GM19463 (cell line): ENCODE results near the gene OR5AR1.
A peak's percentile ranks its signal among the peaks of the same experiment; 100 is the strongest.
"Not testable (repeated sequence)": the region's sequence is repeated elsewhere in the genome, so short reads cannot be mapped to it uniquely, and the experiment has no call there.

Source experiments
- ATAC-seq: cut with Tn5 transposase; IDR thresholded peaks from one replicate; pipeline ENCODE4 v1.9.1; 2021; ENCODE audit warnings: mild to moderate bottlenecking, moderate library complexity; ENCODE audit not compliant: unreplicated experiment

Gene OR5AR1

DNA sequence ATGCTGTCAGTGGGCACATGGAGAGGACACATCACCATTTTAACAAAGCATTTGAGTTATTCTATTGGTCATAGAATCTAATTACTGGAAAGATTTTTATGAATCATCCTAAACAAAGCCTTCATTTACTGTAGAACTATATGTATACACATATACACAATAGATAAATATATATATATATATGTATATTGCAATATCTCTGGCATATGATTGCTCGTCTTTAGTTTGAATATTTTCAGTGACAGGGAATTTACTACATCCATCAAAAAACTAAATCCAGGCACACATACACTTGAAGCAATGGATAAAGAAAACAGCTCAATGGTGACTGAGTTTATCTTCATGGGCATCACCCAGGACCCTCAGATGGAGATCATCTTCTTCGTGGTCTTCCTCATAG, at the start of gene OR5AR1:
Gene OR5AR1 (plus strand): TSS at position 301 of the 400 bp plus-strand sequence. CDS start 0 bp downstream, at position 301.
- no peak for ATAC-seq

DNA sequence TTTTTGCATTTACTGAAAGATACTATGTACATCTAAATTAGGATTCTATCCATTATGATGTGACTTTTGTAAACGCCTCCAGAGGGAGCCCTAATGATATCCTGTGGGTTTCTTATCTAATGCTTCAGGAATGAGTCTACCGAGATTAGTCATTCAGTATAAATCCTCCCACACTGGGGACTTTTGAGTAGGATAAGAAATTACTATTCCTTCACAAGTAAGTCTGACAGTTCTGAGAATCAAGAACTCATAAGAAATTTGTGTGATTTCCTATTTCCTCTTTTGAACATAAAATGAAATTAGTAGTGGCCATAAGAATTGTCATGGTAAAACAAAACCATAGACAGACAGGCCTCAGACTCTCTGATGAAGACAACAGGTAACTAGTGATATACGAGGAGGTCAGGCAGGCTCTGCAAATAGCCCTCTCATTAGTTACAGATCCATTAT, 38.8 kb upstream of the OR5AR1 start:
- peak; percentile 77 for ATAC-seq

GRCh38 chr11:56625946-56626345, 37.5 kb upstream of the OR5AR1 start:
- ATAC-seq: no peak

- ATAC-seq: no peak
Measured at GRCh38 chr11:56632329-56632728, 31.2 kb upstream of the OR5AR1 start.

- no peak for ATAC-seq
Measured at GRCh38 chr11:56636861-56637260, 26.6 kb upstream of the OR5AR1 start.

GRCh38 chr11:56637500-56637899, 26.0 kb upstream of the OR5AR1 start:
- ATAC-seq: no peak

GRCh38 chr11:56642339-56642738, 21.1 kb upstream of the OR5AR1 start, which contains the start of gene OR5AP2:
Gene OR5AP2, minus strand, starts transcription at chr11:56642439. Its CDS starts 0 bp downstream, at chr11:56642439.
- ATAC-seq: no peak

DNA sequence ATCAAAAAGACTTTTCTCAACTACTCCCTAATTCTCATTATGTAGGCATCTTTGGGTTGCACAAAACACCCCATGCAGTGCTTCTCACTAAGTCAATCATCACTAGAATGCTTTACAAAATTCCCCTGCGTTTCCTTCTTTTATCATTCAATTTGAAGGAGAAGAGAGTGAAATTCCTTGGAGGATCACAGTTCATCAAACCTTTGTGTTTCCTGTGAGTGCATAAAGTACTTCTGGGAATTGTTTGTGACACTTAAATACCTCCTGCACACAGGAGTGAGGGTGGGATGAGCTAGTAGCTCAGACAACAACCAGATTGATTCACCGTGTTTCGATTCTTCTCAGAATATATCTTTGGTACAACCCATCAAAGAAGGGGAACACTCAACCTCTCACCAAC, 3.7 kb upstream of the OR5AR1 start:
- no peak for ATAC-seq

GRCh38 chr11:56670984-56671383, 7.5 kb downstream of the OR5AR1 start:
- ATAC-seq: no peak

GRCh38 chr11:56688554-56689100, 25.1 kb downstream of the OR5AR1 start:
- no peak for ATAC-seq

GRCh38 chr11:56691179-56691578, 27.7 kb downstream of the OR5AR1 start:
- ATAC-seq: not testable (repeated sequence)

DNA sequence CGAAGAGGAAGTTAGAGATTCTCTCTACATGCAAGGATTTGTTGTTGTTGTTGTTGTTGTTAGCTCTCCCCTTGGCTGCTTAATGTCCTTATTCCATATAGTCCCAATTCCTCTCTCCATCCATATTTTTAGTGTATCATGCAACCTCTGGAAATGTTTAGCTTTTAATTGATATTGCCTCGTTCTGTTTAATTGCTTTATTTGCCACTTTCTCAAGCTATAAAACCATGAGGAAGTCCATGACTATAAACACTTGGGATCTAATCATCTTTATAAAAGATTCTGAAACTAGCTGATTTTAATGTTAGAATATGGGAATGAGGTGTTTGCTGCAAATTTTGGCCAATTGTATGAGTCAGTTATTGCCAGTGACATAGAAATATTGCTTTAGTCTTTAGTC, 29.9 kb downstream of the OR5AR1 start:
- ATAC-seq: no peak

DNA sequence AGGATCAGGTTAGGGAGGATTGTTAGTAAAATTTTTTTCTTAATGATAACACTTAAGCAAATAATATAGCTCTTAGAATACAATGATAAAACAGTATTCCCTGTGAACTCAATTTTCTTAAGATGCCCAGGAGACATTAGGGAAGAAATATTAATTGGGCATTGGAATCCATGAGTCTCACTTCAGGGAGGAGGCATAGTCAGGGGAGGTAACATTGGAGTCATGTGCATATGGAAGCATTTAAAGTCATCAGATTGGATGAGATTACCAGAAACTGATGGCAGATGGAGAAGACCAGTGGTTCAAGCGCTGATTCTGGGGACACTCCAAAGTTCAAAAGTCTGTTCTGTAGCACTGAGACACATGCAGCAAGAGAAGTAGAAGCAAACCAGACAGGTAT, 35.3 kb downstream of the OR5AR1 start, which contains the start of gene OR9G1:
Gene OR9G1 (plus strand): TSS at position 301 of the 400 bp plus-strand sequence. CDS start 1,293 bp downstream, outside the sequence.
- no peak for ATAC-seq

GRCh38 chr11:56700242-56700913, 36.9 kb downstream of the OR5AR1 start:
- no peak for ATAC-seq

DNA sequence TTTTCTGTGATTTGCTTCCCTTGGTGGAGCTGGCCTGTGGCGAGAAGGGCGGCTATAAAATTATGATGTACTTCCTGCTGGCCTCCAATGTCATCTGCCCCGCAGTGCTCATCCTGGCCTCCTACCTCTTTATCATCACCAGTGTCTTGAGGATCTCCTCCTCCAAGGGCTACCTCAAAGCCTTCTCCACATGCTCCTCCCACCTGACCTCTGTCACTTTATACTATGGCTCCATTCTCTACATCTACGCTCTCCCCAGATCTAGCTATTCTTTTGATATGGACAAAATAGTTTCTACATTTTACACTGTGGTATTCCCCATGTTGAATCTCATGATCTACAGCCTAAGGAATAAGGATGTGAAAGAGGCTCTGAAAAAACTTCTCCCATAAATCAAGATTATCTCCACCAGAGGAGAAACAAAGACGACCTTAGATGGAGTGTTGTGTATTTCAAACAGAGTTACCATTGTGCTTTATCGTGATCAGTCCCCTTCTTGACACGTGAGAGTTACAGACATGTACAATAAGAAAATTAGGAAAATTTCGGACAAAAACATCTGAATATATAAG, 37.5 kb downstream of the OR5AR1 start:
- no peak for ATAC-seq

DNA sequence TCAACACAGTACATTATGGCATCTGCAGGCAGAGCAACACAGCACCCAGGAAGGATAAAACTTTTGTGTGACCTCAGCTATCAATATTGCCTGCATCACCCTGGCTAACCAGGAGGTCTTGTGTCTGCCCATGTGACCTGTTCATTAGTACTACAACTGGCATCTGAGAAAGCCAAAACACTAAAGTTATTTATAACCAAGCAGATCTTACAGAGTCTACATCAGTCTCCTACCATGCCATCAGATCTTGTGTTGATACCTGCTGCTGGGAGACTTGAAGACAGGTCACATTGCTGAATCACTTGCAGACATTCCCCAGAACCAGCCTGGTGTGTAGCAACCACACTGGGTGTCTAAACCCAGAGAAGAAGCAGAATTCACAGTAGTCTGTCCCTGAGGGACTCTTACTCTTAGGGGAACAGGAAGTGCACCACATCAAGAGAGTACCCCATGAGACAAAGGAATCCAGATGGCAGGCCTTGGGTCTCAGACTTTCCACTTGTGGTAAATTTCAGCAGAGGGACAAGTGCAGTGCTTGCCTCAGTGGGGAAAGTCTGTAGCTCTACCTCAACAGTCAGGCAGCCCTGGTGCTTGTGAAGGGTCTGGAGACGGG, 42.4 kb downstream of the OR5AR1 start:
- no peak for ATAC-seq

- ATAC-seq: no peak
Measured at GRCh38 chr11:56706486-56706885, 43.0 kb downstream of the OR5AR1 start.

- no peak for ATAC-seq
Measured at GRCh38 chr11:56714206-56714605, 50.7 kb downstream of the OR5AR1 start.
